Right lobe of liver (tissue), 6 donors: ENCODE data around the gene ASIC4. TPM values are rescaled to one million over a fixed set of nuclear protein-coding genes. Genes with fewer than 3 reads are reported as not detected.

Experiments
- ATAC-seq, 4 donors: fragments of 200-7000 bp; cut with Tn5 transposase; one replicate each; pipeline ENCODE4 v1.9.1; 2020; ENCODE audit warnings: mild to moderate bottlenecking in 4 of 4, moderate library complexity in 4 of 4
- DNase-seq, 3 donors: peaks; one replicate each; pipeline ENCODE4 v3.0.0-alpha.2; 2020
- H3K27ac ChIP-seq, 3 donors: fragments of 200-600 bp; one replicate each; pipeline ENCODE4 v1.8.0; 2022
- H3K27me3 ChIP-seq, 2 donors: fragments of 200-600 bp; one replicate each; pipeline ENCODE4 v1.8.0; 2022
- H3K36me3 ChIP-seq, 4 donors: fragments of 200-600 bp; sonication (generic) in 1 of 4; one replicate each; pipeline versions ENCODE4 v1.5.1 to v1.8.0; 2017 to 2022; ENCODE audit warnings: control low read depth in 1 of 4
- H3K4me1 ChIP-seq, 4 donors: fragments of 200-600 bp; sonication (generic) in 1 of 4; one replicate each; pipeline versions ENCODE4 v1.5.1 to v1.8.0; 2017 to 2022; ENCODE audit warnings: control low read depth in 1 of 4
- H3K4me3 ChIP-seq, 3 donors: fragments of 200-600 bp; one replicate each; pipeline ENCODE4 v1.8.0; 2022
- H3K9me3 ChIP-seq, 4 donors: fragments of 200-600 bp; sonication (generic) in 1 of 4; one replicate each; pipeline versions ENCODE4 v1.5.1 to v1.8.0; 2017 to 2022; ENCODE audit warnings: control low read depth in 1 of 4
- CTCF ChIP-seq, 4 donors: fragments of 200-600 bp in 3 of 4; fragments of 450-650 bp in 1 of 4; IDR thresholded peaks; one replicate each; pipeline versions ENCODE4 v1.5.1 to v1.8.0; 2016 to 2022; ENCODE audit warnings: antibody characterized with exemption in 4 of 4, mild to moderate bottlenecking in 2 of 4
- POLR2A ChIP-seq: fragments of 450-650 bp; IDR thresholded peaks from one replicate; pipeline ENCODE4 v1.6.1; 2017; ENCODE audit warnings: antibody characterized with exemption, mild to moderate bottlenecking
- WGBS: methylation state at CpG from one replicate; pipeline ENCODE4 v1.1.6; 2018; ENCODE audit warnings: low coverage, low lambda C conversion rate; ENCODE audit not compliant: insufficient coverage; ENCODE audit errors: missing lambda C conversion rate; 5-methylcytosine and 5-hydroxymethylcytosine counted together
- intact Hi-C, 2 donors: fragments of 100-400 bp; cut with DNase I; formaldehyde crosslinking; loops; one replicate each; pipeline versions ENCODE4 v1.11.2 to v1.14.1; 2022
- total RNA-seq, 6 experiments: library from RNA; depleted of rRNA in 2 of 6; stranded (reverse); fragments of >200 nt in 2 of 6; fragmentation: NEBNext Ultra II Directional in 3 of 6; extraction: Animal tissue kit (Norgen Biotek cat#: 25700) in 3 of 6; gene quantifications; one replicate each; pipeline versions ENCODE4 v1.1.0 to v1.2.4, GENCODE V29; 2016 to 2023
- donor health status: DM: no; HTN: yes; CAD: no.
- donor health status: DM: no; HTN: no; CAD: no.
- donor health status: DM: no; HTN: no; CAD: no.
- donor health status: DM: no; HTN: yes; CAD: no.
- donor health status: DM: no; HTN: yes; CAD: no.

The ASIC4 gene
- total RNA-seq, 6 experiments from 2014 or later = not detected

- DNase-seq = no peak
- H3K4me3 ChIP-seq = no peak overlapping the region
- 62% methylated on average over 8 of the region's 24 CpGs for WGBS
- TF ChIP-seq POLR2A (no peak), CTCF (IDR thresholded peaks at IDR 0.05) (no peak)
- H3K36me3 ChIP-seq = no peaks in the 10 kb centered on the region
- no peaks in the 10 kb centered on the region for H3K27me3 ChIP-seq
- ATAC-seq = no peak
- no peak overlapping the region for H3K27ac ChIP-seq
- H3K9me3 ChIP-seq = no peaks in the 10 kb centered on the region
- H3K4me1 ChIP-seq = no peaks in the 10 kb centered on the region
- intact Hi-C loops = no loop called here
Observed at GRCh38 chr2:219561179-219562048, 47.1 kb downstream of the ASIC4 start.

GRCh38 chr2:219562049-219563020 lies 48.1 kb downstream of the ASIC4 start:
- ATAC-seq (no peak), DNase-seq (peak in 1 of 3 donors; percentile 41)
- no peaks in the 10 kb centered on the region for H3K27me3 ChIP-seq
- H3K36me3 ChIP-seq = no peaks in the 10 kb centered on the region
- no peak overlapping the region for H3K4me3 ChIP-seq
- H3K27ac ChIP-seq = no peak overlapping the region
- WGBS = 66% methylated on average over 5 of the region's 35 CpGs
- no peaks in the 10 kb centered on the region for H3K9me3 ChIP-seq
- H3K4me1 ChIP-seq = no peaks in the 10 kb centered on the region
- intact Hi-C loops = no loop called here
- TF ChIP-seq POLR2A (no peak), CTCF (IDR thresholded peaks at IDR 0.05) (no peak)

GRCh38 chr2:219563271-219563928 lies 49.1 kb downstream of the ASIC4 start:
- no peak overlapping the region for H3K4me3 ChIP-seq
- 87% methylated on average over 12 of the region's 20 CpGs for WGBS
- no peak overlapping the region for H3K27ac ChIP-seq
- intact Hi-C loops = no loop called here
- no peaks in the 10 kb centered on the region for H3K36me3 ChIP-seq
- H3K4me1 ChIP-seq = no peaks in the 10 kb centered on the region
- H3K27me3 ChIP-seq = no peaks in the 10 kb centered on the region
- ATAC-seq (no peak), DNase-seq (peak in 1 of 3 donors; percentile 42)
- TF ChIP-seq CTCF (IDR thresholded peaks at IDR 0.05) (no peak), POLR2A (no peak)
- no peaks in the 10 kb centered on the region for H3K9me3 ChIP-seq
